Caco-2 (cell line): Measurements from ENCODE around the gene MAML2. TPM values are rescaled to one million over a fixed set of nuclear protein-coding genes. Genes with fewer than 3 reads are reported as not detected.

Experiments used
- BruUV-seq: library from RNA; stranded (reverse); fragments of 400-500 nt; replicated peaks from 2 replicates; lab custom pipeline; 2021; lab: Mats Ljungman, UMichigan
- CTCF ChIA-PET: fragments of 300-600 bp; sonication (Branson Sonifier 250); formaldehyde crosslinking; loops from one replicate; lab custom pipeline; 2022; ENCODE audit warnings: antibody characterized with exemption; lab: Charles Lee
- POLR2A ChIA-PET: fragments of 300-600 bp; sonication (Branson Sonifier 250); formaldehyde crosslinking; loops from one replicate; lab custom pipeline; 2022; ENCODE audit warnings: antibody characterized with exemption; lab: Charles Lee
- DNase-seq, 2 experiments: peaks; one replicate each; pipeline versions ENCODE4 v3.0.0 to v3.0.0-alpha.2; 2020 to 2022
- H3K27me3 ChIP-seq: replicated peaks from 2 replicates; pipeline ENCODE4 v1.6.0; 2011; ENCODE audit warnings: low read length; ENCODE audit not compliant: control insufficient read depth, insufficient read depth
- H3K36me3 ChIP-seq: 2 replicates; pipeline ENCODE4 v1.5.1; 2011; ENCODE audit warnings: low read length; ENCODE audit not compliant: control insufficient read depth, insufficient read depth
- H3K4me1 ChIP-seq: fragments of 250-450 bp; sonication (Bioruptor Pico); 2 replicates; pipeline ENCODE4 v1.5.1; 2020; ENCODE audit warnings: mild to moderate bottlenecking
- H3K4me3 ChIP-seq: 2 replicates; pipeline ENCODE4 v1.5.1; 2011; ENCODE audit warnings: low read depth, mild to moderate bottlenecking, control low read depth, low read length
- H3K9me3 ChIP-seq: fragments of 250-450 bp; sonication (Bioruptor Pico); 2 replicates; pipeline ENCODE4 v1.5.1; 2020; ENCODE audit warnings: mild to moderate bottlenecking, moderate library complexity
- H3K27ac Mint-ChIP-seq: one replicate; pipeline ENCODE4 v1.8.0; 2022; ENCODE audit warnings: mixed read lengths; ENCODE audit not compliant: unreplicated experiment
- H3K27me3 Mint-ChIP-seq: one replicate; pipeline ENCODE4 v1.8.0; 2022; ENCODE audit warnings: mixed read lengths; ENCODE audit not compliant: insufficient read depth, unreplicated experiment
- H3K36me3 Mint-ChIP-seq: one replicate; pipeline ENCODE4 v1.8.0; 2022; ENCODE audit warnings: mild to moderate bottlenecking, mixed read lengths; ENCODE audit not compliant: insufficient read depth, unreplicated experiment
- H3K4me1 Mint-ChIP-seq: one replicate; pipeline ENCODE4 v1.8.0; 2022; ENCODE audit warnings: low read depth, mixed read lengths; ENCODE audit not compliant: unreplicated experiment
- H3K4me3 Mint-ChIP-seq: one replicate; pipeline ENCODE4 v1.8.0; 2022; ENCODE audit warnings: mild to moderate bottlenecking, moderate library complexity, mixed read lengths; ENCODE audit not compliant: unreplicated experiment
- H3K9me3 Mint-ChIP-seq: one replicate; pipeline ENCODE4 v1.8.0; 2022; ENCODE audit warnings: mixed read lengths; ENCODE audit not compliant: unreplicated experiment
- intact Hi-C: fragments of 100-400 bp; cut with micrococcal nuclease; formaldehyde crosslinking; loops from one replicate; pipeline ENCODE4 v1.10.0; 2022; ENCODE audit not compliant: unreplicated experiment
- total RNA-seq: library from RNA; stranded (reverse); gene quantifications from 2 replicates; pipeline ENCODE4 v1.2.3, GENCODE V29; 2022
- TF ChIP-seq, protein P1 (sequence below), 2 experiments: fragments of 200-600 bp in 1 of 2; IDR thresholded peaks; 1 replicate in 1 of 2; 2 replicates in 1 of 2; pipeline versions ENCODE4 v1.5.1 to v1.8.0; 2011 to 2022; ENCODE audit warnings: antibody characterized with exemption in 1 of 2, control low read depth in 1 of 2, inconsistent platforms in 1 of 2, low read depth in 1 of 2, low read length in 1 of 2, mild to moderate bottlenecking in 1 of 2, moderate library complexity in 1 of 2; ENCODE audit not compliant: insufficient read depth in 1 of 2, severe bottlenecking in 1 of 2, unreplicated experiment in 1 of 2

MAML2 gene
- total RNA-seq, 1 experiment from 2014 or later = 11.5 TPM

DNA sequence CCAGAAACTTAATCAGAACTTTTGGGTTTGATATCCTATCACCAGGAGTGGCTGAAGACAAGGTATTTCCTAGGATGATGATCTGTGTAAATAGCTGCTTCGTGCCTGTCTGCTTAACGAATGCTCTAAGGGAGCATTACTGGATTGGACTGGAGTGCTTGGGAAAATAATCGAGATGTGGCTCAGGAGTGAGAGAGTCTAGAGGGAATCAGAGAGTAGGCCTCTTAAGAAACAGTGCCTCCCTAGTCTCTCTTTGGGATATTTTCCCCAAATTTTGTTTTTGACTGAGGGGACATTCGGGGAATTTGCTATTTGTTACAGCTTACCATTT, 2.5 kb downstream of the MAML2 start:
- Histone ChIP-seq H3K27me3 (no peaks in the 10 kb centered on the region), H3K36me3 (no peaks in the 10 kb centered on the region), H3K4me1 (peaks cover 42% of the 10 kb centered on the region), H3K4me3 (no peak overlapping the region), H3K9me3 (no peaks in the 10 kb centered on the region)
- Mint-ChIP-seq H3K4me1 (peaks cover 41% of the 10 kb centered on the region), H3K27me3 (no peaks in the 10 kb centered on the region), H3K9me3 (no peaks in the 10 kb centered on the region), H3K36me3 (no peaks in the 10 kb centered on the region), H3K4me3 (peak overlapping the region; percentile 45), H3K27ac (peak overlapping the region; percentile 63)
- DNase-seq = no peak
- POLR2A ChIA-PET = no interaction called here
- no TSS peak for BruUV-seq
- CTCF ChIA-PET = interaction anchor here (1.0 kb wide), 1 partner anchor 10 kb away, joined by 3 read pairs; no protein-coding TSS in a partner anchor
- intact Hi-C loops = loop anchor here (5.0 kb wide), 1 partner anchor 348 kb away; no protein-coding TSS in a partner anchor
- TF ChIP-seq, protein P1, sequence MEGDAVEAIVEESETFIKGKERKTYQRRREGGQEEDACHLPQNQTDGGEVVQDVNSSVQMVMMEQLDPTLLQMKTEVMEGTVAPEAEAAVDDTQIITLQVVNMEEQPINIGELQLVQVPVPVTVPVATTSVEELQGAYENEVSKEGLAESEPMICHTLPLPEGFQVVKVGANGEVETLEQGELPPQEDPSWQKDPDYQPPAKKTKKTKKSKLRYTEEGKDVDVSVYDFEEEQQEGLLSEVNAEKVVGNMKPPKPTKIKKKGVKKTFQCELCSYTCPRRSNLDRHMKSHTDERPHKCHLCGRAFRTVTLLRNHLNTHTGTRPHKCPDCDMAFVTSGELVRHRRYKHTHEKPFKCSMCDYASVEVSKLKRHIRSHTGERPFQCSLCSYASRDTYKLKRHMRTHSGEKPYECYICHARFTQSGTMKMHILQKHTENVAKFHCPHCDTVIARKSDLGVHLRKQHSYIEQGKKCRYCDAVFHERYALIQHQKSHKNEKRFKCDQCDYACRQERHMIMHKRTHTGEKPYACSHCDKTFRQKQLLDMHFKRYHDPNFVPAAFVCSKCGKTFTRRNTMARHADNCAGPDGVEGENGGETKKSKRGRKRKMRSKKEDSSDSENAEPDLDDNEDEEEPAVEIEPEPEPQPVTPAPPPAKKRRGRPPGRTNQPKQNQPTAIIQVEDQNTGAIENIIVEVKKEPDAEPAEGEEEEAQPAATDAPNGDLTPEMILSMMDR (IDR thresholded peaks at IDR 0.05; ENCODE audit: insufficient read depth in 1 of 2, low read depth in 1 of 2, low read length in 1 of 2, severe bottlenecking in 1 of 2, unreplicated experiment in 1 of 2) = no peak

GRCh38 chr11:96339706-96340554, 3.1 kb downstream of the MAML2 start:
- Histone ChIP-seq H3K9me3 (no peaks in the 10 kb centered on the region), H3K4me1 (peaks cover 47% of the 10 kb centered on the region), H3K27me3 (no peaks in the 10 kb centered on the region), H3K4me3 (no peak overlapping the region), H3K36me3 (no peaks in the 10 kb centered on the region)
- H3K9me3 Mint-ChIP-seq = no peaks in the 10 kb centered on the region
- no TSS peak for BruUV-seq
- H3K4me3 Mint-ChIP-seq = peak overlapping the region; percentile 45
- TF ChIP-seq, protein P1 (IDR thresholded peaks at IDR 0.05; ENCODE audit: insufficient read depth in 1 of 2, low read depth in 1 of 2, low read length in 1 of 2, severe bottlenecking in 1 of 2, unreplicated experiment in 1 of 2) = no peak
- ChIA-PET CTCF (interaction anchor here (1.0 to 1.4 kb wide), 2 partner anchors 11 to 97 kb away, joined by 3 to 7 read pairs; no protein-coding TSS in a partner anchor), POLR2A (no interaction called here)
- peak overlapping the region; percentile 63 for H3K27ac Mint-ChIP-seq
- no peaks in the 10 kb centered on the region for H3K36me3 Mint-ChIP-seq
- H3K27me3 Mint-ChIP-seq = no peaks in the 10 kb centered on the region
- intact Hi-C loops = loop anchor here (5.0 kb wide), 1 partner anchor 348 kb away; no protein-coding TSS in a partner anchor
- DNase-seq = no peak
- H3K4me1 Mint-ChIP-seq = peaks cover 43% of the 10 kb centered on the region

DNA sequence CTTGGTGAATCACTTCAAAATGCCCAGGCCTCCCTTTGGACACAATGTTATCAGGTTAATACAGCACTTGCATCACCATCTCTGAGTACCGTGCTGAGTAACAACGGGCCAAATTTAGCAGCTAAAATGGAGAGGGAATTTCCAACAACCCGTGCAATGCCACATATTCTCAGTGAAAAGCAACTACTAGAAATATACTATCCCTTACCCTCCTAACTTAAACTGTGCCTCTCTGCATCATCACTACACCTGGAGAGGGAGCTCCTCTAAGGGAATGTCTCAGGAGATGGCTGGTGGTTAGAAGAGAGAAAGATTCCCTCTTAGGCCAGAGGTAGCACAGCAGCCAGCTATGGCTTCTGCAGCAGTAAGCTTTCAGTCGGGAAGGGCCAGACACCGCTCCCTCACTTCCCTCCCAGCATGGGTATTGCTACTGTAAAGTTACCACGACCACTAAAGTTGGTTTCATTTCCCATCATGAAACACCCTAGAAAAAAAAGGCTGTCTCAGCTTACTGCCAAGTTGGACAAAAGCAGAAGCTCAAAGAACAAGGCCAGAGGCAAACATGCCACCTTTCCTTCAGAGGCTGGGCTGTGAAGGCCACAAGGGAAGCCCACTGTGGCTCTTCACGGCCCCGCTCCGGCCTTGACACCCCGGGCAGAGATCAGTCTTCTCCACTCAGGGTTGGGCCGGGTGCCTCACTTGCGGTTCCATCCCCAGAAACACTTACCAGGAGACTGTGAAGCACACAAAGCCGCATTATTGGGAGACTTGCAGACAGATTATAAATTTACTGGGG, 3.9 kb downstream of the MAML2 start:
- no TSS peak for BruUV-seq
- TF ChIP-seq, protein P1 (IDR thresholded peaks at IDR 0.05; ENCODE audit: insufficient read depth in 1 of 2, low read depth in 1 of 2, low read length in 1 of 2, severe bottlenecking in 1 of 2, unreplicated experiment in 1 of 2) = no peak
- no peak overlapping the region for H3K27ac Mint-ChIP-seq
- no peak for DNase-seq
- H3K4me3 Mint-ChIP-seq = no peak overlapping the region
- no peaks in the 10 kb centered on the region for H3K27me3 Mint-ChIP-seq
- H3K4me3 ChIP-seq = no peak overlapping the region
- intact Hi-C loops = no loop called here
- peaks cover 43% of the 10 kb centered on the region for H3K4me1 Mint-ChIP-seq
- no peaks in the 10 kb centered on the region for H3K36me3 Mint-ChIP-seq
- POLR2A ChIA-PET = no interaction called here
- H3K4me1 ChIP-seq = peaks cover 47% of the 10 kb centered on the region
- H3K36me3 ChIP-seq = no peaks in the 10 kb centered on the region
- H3K9me3 Mint-ChIP-seq = no peaks in the 10 kb centered on the region
- CTCF ChIA-PET = interaction anchor here (1.4 to 1.7 kb wide), 2 partner anchors 96 to 490 kb away, joined by 5 to 7 read pairs; no protein-coding TSS in a partner anchor
- no peaks in the 10 kb centered on the region for H3K9me3 ChIP-seq
- no peaks in the 10 kb centered on the region for H3K27me3 ChIP-seq
